ENCODE data around the gene CCDC39. TPM values are rescaled to one million over a fixed set of nuclear protein-coding genes. Genes with fewer than 3 reads are reported as not detected.

Gene CCDC39
- total and polyA plus RNA-seq, 2 of the 13 experiments (the other 11 are each of a cell fraction or from before 2014, with no cell fraction given) = not detected

DNA sequence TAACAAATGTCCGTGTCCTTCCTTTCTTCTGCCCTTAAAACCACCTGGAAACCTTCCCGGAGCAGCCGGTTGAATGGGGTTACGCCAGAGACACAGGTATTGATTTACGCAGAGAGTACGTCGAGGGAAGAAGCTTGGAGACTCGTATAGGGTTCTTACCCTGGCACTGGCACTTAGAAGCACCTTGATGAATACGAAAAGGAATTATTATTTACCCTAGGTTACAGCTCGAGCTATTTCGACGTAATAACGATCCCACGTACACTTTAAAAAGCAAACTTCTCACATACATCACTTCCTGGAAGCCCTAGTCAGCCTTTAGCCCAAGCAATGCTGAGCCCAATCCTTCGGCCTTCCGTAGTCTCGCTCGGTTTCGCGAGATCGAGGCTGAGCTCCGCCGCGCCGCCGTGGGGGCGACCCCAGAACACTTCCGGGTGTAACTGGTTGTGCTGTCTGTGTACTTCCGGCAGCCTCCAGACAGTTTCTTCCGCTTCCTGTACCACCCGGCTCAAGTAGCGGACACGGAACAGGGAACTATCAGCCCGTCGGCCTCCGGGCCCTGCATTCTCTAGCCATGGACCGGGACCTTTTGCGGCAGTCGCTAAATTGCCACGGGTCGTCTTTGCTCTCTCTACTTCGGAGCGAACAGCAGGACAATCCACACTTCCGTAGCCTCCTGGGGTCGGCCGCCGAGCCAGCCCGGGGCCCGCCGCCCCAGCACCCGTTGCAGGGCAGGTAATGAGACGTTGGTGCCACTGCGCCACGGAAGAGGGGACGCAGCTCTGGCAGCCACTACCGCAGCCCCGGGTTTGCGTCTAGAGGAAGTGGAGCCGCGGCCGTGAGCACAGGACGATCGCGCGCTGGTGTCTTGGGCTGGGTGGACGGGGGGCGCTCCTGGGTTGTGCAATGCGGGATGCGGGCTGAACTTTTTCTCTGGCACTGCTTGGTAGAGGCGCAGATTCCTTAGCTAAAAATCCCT, 77.3 kb downstream of the CCDC39 start, which contains the start of gene TTC14 (continued):
- no peak; the same call in 1 of the 2 replicates for TF ChIP-seq THRA (CRISPR knock-in tag; IDR thresholded peaks at IDR 0.05; ENCODE audit: borderline replicate concordance)
- TF ChIP-seq ZNF646 (CRISPR knock-in tag; IDR thresholded peaks at IDR 0.05) = no peak
- TF ChIP-seq, protein P1, sequence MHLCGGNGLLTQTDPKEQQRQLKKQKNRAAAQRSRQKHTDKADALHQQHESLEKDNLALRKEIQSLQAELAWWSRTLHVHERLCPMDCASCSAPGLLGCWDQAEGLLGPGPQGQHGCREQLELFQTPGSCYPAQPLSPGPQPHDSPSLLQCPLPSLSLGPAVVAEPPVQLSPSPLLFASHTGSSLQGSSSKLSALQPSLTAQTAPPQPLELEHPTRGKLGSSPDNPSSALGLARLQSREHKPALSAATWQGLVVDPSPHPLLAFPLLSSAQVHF (CRISPR knock-in tag; IDR thresholded peaks at IDR 0.05) = no peak
- peak; percentile 94; the same call in 1 of the 2 replicates for TF ChIP-seq THAP7 (CRISPR knock-in tag; IDR thresholded peaks at IDR 0.05)
- no peak for TF ChIP-seq ZNF446 (CRISPR knock-in tag; IDR thresholded peaks at IDR 0.05)
- TF ChIP-seq, protein P2, sequence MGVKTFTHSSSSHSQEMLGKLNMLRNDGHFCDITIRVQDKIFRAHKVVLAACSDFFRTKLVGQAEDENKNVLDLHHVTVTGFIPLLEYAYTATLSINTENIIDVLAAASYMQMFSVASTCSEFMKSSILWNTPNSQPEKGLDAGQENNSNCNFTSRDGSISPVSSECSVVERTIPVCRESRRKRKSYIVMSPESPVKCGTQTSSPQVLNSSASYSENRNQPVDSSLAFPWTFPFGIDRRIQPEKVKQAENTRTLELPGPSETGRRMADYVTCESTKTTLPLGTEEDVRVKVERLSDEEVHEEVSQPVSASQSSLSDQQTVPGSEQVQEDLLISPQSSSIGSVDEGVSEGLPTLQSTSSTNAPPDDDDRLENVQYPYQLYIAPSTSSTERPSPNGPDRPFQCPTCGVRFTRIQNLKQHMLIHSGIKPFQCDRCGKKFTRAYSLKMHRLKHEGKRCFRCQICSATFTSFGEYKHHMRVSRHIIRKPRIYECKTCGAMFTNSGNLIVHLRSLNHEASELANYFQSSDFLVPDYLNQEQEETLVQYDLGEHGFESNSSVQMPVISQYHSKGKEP (CRISPR knock-in tag; IDR thresholded peaks at IDR 0.05) = no peak
- TF ChIP-seq ZNF230 (CRISPR knock-in tag; IDR thresholded peaks at IDR 0.05) = no peak; the same call in 1 of the 2 replicates
- TF ChIP-seq, protein P3, sequence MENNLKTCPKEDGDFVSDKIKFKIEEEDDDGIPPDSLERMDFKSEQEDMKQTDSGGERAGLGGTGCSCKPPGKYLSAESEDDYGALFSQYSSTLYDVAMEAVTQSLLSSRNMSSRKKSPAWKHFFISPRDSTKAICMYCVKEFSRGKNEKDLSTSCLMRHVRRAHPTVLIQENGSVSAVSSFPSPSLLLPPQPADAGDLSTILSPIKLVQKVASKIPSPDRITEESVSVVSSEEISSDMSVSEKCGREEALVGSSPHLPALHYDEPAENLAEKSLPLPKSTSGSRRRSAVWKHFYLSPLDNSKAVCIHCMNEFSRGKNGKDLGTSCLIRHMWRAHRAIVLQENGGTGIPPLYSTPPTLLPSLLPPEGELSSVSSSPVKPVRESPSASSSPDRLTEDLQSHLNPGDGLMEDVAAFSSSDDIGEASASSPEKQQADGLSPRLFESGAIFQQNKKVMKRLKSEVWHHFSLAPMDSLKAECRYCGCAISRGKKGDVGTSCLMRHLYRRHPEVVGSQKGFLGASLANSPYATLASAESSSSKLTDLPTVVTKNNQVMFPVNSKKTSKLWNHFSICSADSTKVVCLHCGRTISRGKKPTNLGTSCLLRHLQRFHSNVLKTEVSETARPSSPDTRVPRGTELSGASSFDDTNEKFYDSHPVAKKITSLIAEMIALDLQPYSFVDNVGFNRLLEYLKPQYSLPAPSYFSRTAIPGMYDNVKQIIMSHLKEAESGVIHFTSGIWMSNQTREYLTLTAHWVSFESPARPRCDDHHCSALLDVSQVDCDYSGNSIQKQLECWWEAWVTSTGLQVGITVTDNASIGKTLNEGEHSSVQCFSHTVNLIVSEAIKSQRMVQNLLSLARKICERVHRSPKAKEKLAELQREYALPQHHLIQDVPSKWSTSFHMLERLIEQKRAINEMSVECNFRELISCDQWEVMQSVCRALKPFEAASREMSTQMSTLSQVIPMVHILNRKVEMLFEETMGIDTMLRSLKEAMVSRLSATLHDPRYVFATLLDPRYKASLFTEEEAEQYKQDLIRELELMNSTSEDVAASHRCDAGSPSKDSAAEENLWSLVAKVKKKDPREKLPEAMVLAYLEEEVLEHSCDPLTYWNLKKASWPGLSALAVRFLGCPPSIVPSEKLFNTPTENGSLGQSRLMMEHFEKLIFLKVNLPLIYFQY (CRISPR knock-in tag; IDR thresholded peaks at IDR 0.05; ENCODE audit: borderline replicate concordance) = no peak
- TF ChIP-seq ZNF253 (CRISPR knock-in tag; IDR thresholded peaks at IDR 0.05; ENCODE audit: borderline replicate concordance) = no peak
- TF ChIP-seq TEF (CRISPR knock-in tag; IDR thresholded peaks at IDR 0.05) = no peak

Data from HepG2 (cell line).